Central memory CD8-positive, alpha-beta T cell (primary cell): Measurements from ENCODE around the gene WBP11.

Source experiments
- ATAC-seq: fragments of 150-1000 bp; cut with Tn5 transposase; replicated peaks from 2 replicates; pipeline ENCODE4 v1.10.0; 2022; ENCODE audit warnings: mild to moderate bottlenecking, moderate FRiP score, moderate number of reproducible peaks; ENCODE audit not compliant: poor library complexity, severe bottlenecking; ENCODE audit errors: extremely low read depth
- DNase-seq, 2 donors: peaks; one replicate each; pipeline ENCODE4 v3.0.0; 2021; ENCODE audit warnings: low spot score in 2 of 2
- H3K27ac Mint-ChIP-seq: one replicate; pipeline ENCODE4 v1.8.0; 2022; ENCODE audit warnings: low read depth, mild to moderate bottlenecking, moderate library complexity, mixed read lengths
- H3K27me3 Mint-ChIP-seq: one replicate; pipeline ENCODE4 v1.8.0; 2022; ENCODE audit warnings: mixed read lengths
- H3K36me3 Mint-ChIP-seq: one replicate; pipeline ENCODE4 v1.8.0; 2022; ENCODE audit warnings: mild to moderate bottlenecking, moderate library complexity, mixed read lengths; ENCODE audit not compliant: insufficient read depth
- H3K4me1 Mint-ChIP-seq: one replicate; pipeline ENCODE4 v1.8.0; 2022; ENCODE audit warnings: mixed read lengths
- H3K4me3 Mint-ChIP-seq: one replicate; pipeline ENCODE4 v1.8.0; 2022; ENCODE audit warnings: mild to moderate bottlenecking, moderate library complexity, mixed read lengths
- H3K9me3 Mint-ChIP-seq: one replicate; pipeline ENCODE4 v1.8.0; 2022; ENCODE audit warnings: mixed read lengths

WBP11 gene

GRCh38 chr12:14775636-14775980 is 27.7 kb downstream of the WBP11 start:
- no peak for ATAC-seq
- peak overlapping the region; percentile 97 for H3K4me3 Mint-ChIP-seq
- no peak for DNase-seq
- H3K27me3 Mint-ChIP-seq, result no peaks in the 10 kb centered on the region
- H3K27ac Mint-ChIP-seq, result peak overlapping the region; percentile 97
- H3K4me1 Mint-ChIP-seq, result peaks cover 59% of the 10 kb centered on the region
- peaks cover 25% of the 10 kb centered on the region for H3K36me3 Mint-ChIP-seq
- no peaks in the 10 kb centered on the region for H3K9me3 Mint-ChIP-seq

DNA sequence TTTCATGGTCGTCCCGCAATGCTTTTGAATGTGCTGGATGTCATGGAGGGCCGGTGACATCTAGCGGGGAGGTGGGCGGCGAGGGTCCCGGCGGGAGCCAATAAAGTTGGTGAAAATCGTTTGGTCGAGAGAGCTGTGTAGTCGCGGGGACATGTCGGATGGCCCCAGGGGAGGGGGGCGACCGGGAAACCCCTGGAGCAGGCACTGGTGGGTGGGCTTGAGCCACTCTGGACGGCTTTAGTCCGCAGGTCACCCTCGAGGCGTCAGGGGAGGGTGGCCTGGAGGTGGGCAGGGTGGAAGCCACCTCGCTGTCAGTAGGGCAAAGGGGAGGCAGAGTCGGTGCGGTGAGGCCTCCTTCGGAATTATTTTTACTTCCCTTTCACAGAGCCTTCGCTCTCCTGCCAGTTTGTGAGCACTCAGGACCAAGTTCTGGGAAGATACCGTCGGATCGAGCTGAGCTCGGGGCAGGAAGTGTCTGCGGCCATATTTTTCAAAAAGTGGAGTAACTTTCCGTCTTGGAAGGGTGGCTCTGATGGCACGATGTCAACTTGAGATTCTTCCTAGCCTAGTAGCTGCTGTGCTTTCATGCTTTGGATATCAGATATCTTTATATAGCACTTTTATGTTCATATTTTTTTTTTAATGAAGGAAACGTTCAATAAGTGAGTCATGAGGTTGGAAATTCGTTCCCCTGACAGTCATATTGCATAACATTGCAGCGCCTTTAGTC is 28.2 kb downstream of the WBP11 start:
- peak overlapping the region; percentile 97 for H3K4me3 Mint-ChIP-seq
- H3K9me3 Mint-ChIP-seq, result no peaks in the 10 kb centered on the region

DNA sequence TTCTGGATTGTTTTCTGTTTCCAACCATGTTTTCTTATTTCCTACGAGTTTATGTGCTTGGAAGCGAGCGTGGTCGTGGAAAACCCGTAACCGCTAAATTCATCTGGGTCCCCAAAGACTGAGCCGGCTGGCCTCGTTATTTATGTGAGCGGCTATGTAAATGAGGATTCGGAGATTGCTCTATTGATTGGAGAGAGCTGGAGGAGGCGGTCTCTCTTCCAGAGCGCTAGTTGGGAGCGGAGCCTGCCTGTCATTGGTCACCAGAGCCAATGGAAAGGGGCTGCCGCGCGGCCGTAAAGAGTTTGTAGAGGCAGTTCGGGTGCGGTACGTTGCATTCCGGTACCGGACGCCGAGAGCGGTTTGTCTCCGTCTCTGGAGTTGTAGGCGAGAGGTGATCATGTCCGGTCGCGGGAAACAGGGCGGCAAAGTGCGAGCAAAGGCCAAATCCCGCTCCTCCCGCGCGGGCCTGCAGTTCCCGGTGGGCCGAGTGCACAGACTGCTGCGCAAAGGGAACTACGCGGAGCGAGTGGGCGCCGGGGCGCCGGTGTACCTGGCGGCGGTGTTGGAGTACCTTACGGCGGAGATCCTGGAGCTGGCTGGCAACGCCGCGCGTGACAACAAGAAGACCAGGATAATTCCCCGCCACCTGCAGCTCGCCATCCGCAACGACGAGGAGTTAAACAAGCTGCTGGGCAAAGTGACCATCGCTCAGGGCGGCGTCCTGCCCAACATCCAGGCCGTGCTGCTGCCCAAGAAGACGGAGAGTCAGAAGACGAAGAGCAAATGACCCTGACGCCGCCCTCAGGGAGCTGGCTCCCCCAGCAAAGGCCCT is 29.0 kb downstream of the WBP11 start:
- peaks cover 67% of the 10 kb centered on the region for H3K4me1 Mint-ChIP-seq
- peaks cover 38% of the 10 kb centered on the region for H3K36me3 Mint-ChIP-seq
- ATAC-seq (peak; percentile 41), DNase-seq (peak; percentile 75 to 80)
- no peaks in the 10 kb centered on the region for H3K9me3 Mint-ChIP-seq
- H3K27me3 Mint-ChIP-seq, result no peaks in the 10 kb centered on the region
- peak overlapping the region; percentile 97 for H3K4me3 Mint-ChIP-seq
- peak overlapping the region; percentile 97 for H3K27ac Mint-ChIP-seq

More for the DNA sequence above, 28.2 kb downstream of the WBP11 start:
- peak overlapping the region; percentile 97 for H3K27ac Mint-ChIP-seq
- no peaks in the 10 kb centered on the region for H3K27me3 Mint-ChIP-seq
- ATAC-seq (no peak), DNase-seq (no peak)
- H3K4me1 Mint-ChIP-seq, result peaks cover 60% of the 10 kb centered on the region
- peaks cover 31% of the 10 kb centered on the region for H3K36me3 Mint-ChIP-seq

- peaks cover 73% of the 10 kb centered on the region for H3K4me1 Mint-ChIP-seq
- H3K27ac Mint-ChIP-seq, result peak overlapping the region; percentile 97
- ATAC-seq (no peak), DNase-seq (no peak)
- H3K36me3 Mint-ChIP-seq, result peaks cover 43% of the 10 kb centered on the region
- no peaks in the 10 kb centered on the region for H3K27me3 Mint-ChIP-seq
- peak overlapping the region; percentile 97 for H3K4me3 Mint-ChIP-seq
- no peaks in the 10 kb centered on the region for H3K9me3 Mint-ChIP-seq
Measured at GRCh38 chr12:14773685-14774073, 29.6 kb downstream of the WBP11 start.

DNA sequence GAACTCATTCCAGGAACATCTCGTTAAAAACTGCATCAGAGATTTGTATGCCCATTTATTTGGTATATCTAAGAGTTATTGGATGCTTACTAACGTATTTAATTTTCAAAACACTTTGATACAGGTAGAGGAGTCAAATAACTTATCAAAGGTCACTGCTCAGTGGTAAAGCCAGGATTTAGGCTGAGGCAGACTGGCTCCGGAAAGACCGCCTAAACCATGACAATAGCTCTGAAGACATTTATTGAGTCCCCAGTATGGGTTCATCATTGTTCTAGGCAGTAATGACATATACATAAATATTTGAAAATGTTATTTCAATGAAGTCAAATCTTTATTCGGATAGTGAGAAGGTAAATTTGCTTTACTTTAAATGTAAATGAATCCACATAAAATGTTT is 30.3 kb downstream of the WBP11 start:
- Mint-ChIP-seq H3K4me1 (peaks cover 71% of the 10 kb centered on the region), H3K9me3 (no peaks in the 10 kb centered on the region), H3K27me3 (no peaks in the 10 kb centered on the region), H3K4me3 (peak overlapping the region; percentile 97), H3K36me3 (peaks cover 43% of the 10 kb centered on the region), H3K27ac (peak overlapping the region; percentile 99)
- DNase-seq (no peak), ATAC-seq (no peak)

- Mint-ChIP-seq H3K27ac (peak overlapping the region; percentile 99), H3K4me1 (peaks cover 79% of the 10 kb centered on the region), H3K36me3 (peaks cover 43% of the 10 kb centered on the region), H3K9me3 (no peaks in the 10 kb centered on the region), H3K27me3 (no peaks in the 10 kb centered on the region), H3K4me3 (peak overlapping the region; percentile 95)
- ATAC-seq (peak; percentile 9), DNase-seq (peak in 1 of 2 donors; percentile 25)
Measured at GRCh38 chr12:14771651-14772137, 31.6 kb downstream of the WBP11 start.

- Mint-ChIP-seq H3K4me1 (peaks cover 72% of the 10 kb centered on the region), H3K27ac (peak overlapping the region; percentile 99), H3K36me3 (peaks cover 45% of the 10 kb centered on the region), H3K9me3 (peaks cover 4% of the 10 kb centered on the region), H3K4me3 (peak overlapping the region; percentile 95), H3K27me3 (no peaks in the 10 kb centered on the region)
- ATAC-seq, result peak; percentile 39
- peak; percentile 95 to 96 for DNase-seq
Measured at GRCh38 chr12:14770496-14771461, 32.5 kb downstream of the WBP11 start.

- Mint-ChIP-seq H3K4me3 (peak overlapping the region; percentile 95), H3K27ac (peak overlapping the region; percentile 99), H3K27me3 (no peaks in the 10 kb centered on the region), H3K9me3 (peaks cover 6% of the 10 kb centered on the region), H3K36me3 (peaks cover 44% of the 10 kb centered on the region), H3K4me1 (peaks cover 64% of the 10 kb centered on the region)
- DNase-seq (peak; percentile 82 to 89), ATAC-seq (peak; percentile 60)
Measured at GRCh38 chr12:14769969-14770495, 33.2 kb downstream of the WBP11 start.

DNA sequence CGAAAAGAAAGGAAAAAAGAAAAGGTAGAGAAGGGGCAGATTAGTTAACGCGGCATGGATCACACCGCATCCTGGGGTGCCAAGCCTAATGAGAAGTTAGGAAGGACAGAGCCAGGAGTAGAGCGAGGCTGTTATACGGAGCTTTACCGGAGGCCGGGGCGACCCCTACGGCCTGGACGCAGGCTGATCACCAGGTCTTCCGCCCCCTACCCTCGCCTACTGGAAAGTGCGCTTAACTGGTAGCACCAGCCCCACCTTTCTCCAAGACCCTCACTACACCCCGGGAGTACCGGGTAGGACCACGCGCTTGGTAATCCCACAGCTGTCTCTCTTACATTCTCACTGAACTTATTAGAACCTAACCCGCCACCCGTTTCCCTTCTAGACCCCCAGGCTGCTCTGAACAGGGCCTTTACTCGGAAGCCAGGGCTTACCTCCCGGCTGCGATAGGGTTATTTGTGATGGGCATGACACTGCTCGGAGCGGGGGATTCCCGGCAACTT is 33.8 kb downstream of the WBP11 start:
- peaks cover 6% of the 10 kb centered on the region for H3K9me3 Mint-ChIP-seq
- no peak for ATAC-seq
- peak overlapping the region; percentile 95 for H3K4me3 Mint-ChIP-seq
- DNase-seq, result no peak
- H3K4me1 Mint-ChIP-seq, result peaks cover 59% of the 10 kb centered on the region
- H3K27me3 Mint-ChIP-seq, result no peaks in the 10 kb centered on the region
- peaks cover 43% of the 10 kb centered on the region for H3K36me3 Mint-ChIP-seq
- H3K27ac Mint-ChIP-seq, result peak overlapping the region; percentile 99

GRCh38 chr12:14768823-14769405 is 34.4 kb downstream of the WBP11 start:
- H3K4me3 Mint-ChIP-seq, result peak overlapping the region; percentile 95

GRCh38 chr12:14767617-14768016 is 35.7 kb downstream of the WBP11 start:
- H3K9me3 Mint-ChIP-seq, result peaks cover 6% of the 10 kb centered on the region
- peaks cover 35% of the 10 kb centered on the region for H3K36me3 Mint-ChIP-seq
- no peaks in the 10 kb centered on the region for H3K27me3 Mint-ChIP-seq
- DNase-seq, result no peak
- no peak overlapping the region for H3K4me3 Mint-ChIP-seq
- ATAC-seq, result no peak
- no peak overlapping the region for H3K27ac Mint-ChIP-seq
- peaks cover 53% of the 10 kb centered on the region for H3K4me1 Mint-ChIP-seq

More at GRCh38 chr12:14768823-14769405, 34.4 kb downstream of the WBP11 start:
- DNase-seq, result no peak
- Mint-ChIP-seq H3K36me3 (peaks cover 38% of the 10 kb centered on the region), H3K9me3 (peaks cover 6% of the 10 kb centered on the region), H3K27me3 (no peaks in the 10 kb centered on the region), H3K27ac (peak overlapping the region; percentile 99), H3K4me1 (peaks cover 56% of the 10 kb centered on the region)
- no peak for ATAC-seq
